ENCODE results near the gene DNAJC3. TPM values are rescaled to one million over a fixed set of nuclear protein-coding genes. Genes with fewer than 3 reads are reported as not detected.

Gene DNAJC3
- total and polyA plus RNA-seq, 2 of the 8 experiments (the other 6 are each of a cell fraction or from before 2014, with no cell fraction given), result 4.3 to 24.1 TPM

- Histone ChIP-seq H3K4me3 (ENCODE audit: extremely low read depth in 1 of 4, insufficient read depth in 2 of 4, low read depth in 3 of 4, low read length in 4 of 4) (no peak overlapping the region), H4K8ac (ENCODE audit: extremely low read depth, insufficient read depth, low read length) (no peak overlapping the region), H3K27me3 (replicated peaks in 1 of 4; ENCODE audit: control insufficient read depth in 3 of 4, extremely low read depth in 1 of 4, insufficient read depth in 3 of 4, low read length in 3 of 4) (no peaks in the 10 kb centered on the region), H2AK5ac (ENCODE audit: low read depth, low read length) (no peak overlapping the region), H3K36me3 (ENCODE audit: control insufficient read depth in 2 of 4, insufficient read depth in 4 of 4, low read length in 3 of 4) (0 out of 8 replicates have a peak, but pooled peaks cover 0 to 3% (median 0%) of the 10 kb centered on the region in 4 experiments), H2BK20ac (ENCODE audit: low read length) (no peak overlapping the region), H4K5ac (ENCODE audit: insufficient read length, low read depth, low read length) (no peak overlapping the region), H3K56ac (replicated peaks; ENCODE audit: insufficient read length, low read depth, low read length) (no peak overlapping the region), H2BK12ac (ENCODE audit: low read depth, low read length) (no peak overlapping the region), H2BK15ac (ENCODE audit: low read length) (no peak overlapping the region), H3K9me3 (ENCODE audit: insufficient read depth in 2 of 2, low read depth in 1 of 2, low read length in 1 of 2) (no peaks in the 10 kb centered on the region), H3K23me2 (ENCODE audit: low read depth, low read length) (no peaks in the 10 kb centered on the region), H3K79me2 (ENCODE audit: control insufficient read depth in 1 of 2, insufficient read depth in 2 of 2, low read length in 2 of 2) (peaks cover 0 to 13% of the 10 kb centered on the region in 2 experiments; a peak in 1 of 4 replicates), H3K9ac (replicated peaks in 1 of 4; ENCODE audit: extremely low read depth in 1 of 4, low read depth in 3 of 4, low read length in 3 of 4) (no peak overlapping the region), H3K27ac (ENCODE audit: low read depth, low read length) (no peak overlapping the region), H3K4ac (replicated peaks; ENCODE audit: insufficient read length, low read depth, low read length) (no peak overlapping the region), H3K4me2 (ENCODE audit: insufficient read depth in 1 of 2, low read depth in 2 of 2, low read length in 2 of 2) (no peak overlapping the region), H3K23ac (ENCODE audit: insufficient read length) (no peak overlapping the region), H2BK120ac (replicated peaks; ENCODE audit: low read depth, low read length) (no peak overlapping the region), H2AFZ (ENCODE audit: low read length) (no peak overlapping the region), H3K18ac (ENCODE audit: extremely low read depth, low read length) (no peak overlapping the region), H4K91ac (replicated peaks; ENCODE audit: insufficient read length, low read length) (no peak overlapping the region), H3K79me1 (ENCODE audit: low read depth, low read length) (peaks cover 3% of the 10 kb centered on the region; the same call in 1 of the 2 replicates), H3K4me1 (replicated peaks in 1 of 4; ENCODE audit: control insufficient read depth in 3 of 4, insufficient read depth in 4 of 4, low read length in 3 of 4) (no peaks in the 10 kb centered on the region), H3K14ac (ENCODE audit: insufficient read length) (no peak overlapping the region), H2BK5ac (ENCODE audit: low read depth, low read length) (no peak overlapping the region), H4K20me1 (replicated peaks in 1 of 2; ENCODE audit: control insufficient read depth in 1 of 2, insufficient read depth in 2 of 2, low read length in 2 of 2) (peaks cover 1 to 3% of the 10 kb centered on the region in 2 experiments)
- FAIRE-seq (no peak), DNase-seq (ENCODE audit: low read depth in 1 of 2, low spot score in 2 of 2) (no peak)
- CTCF ChIA-PET (ENCODE audit: partially characterized antibody), result interaction anchor here (0.6 to 4.5 kb wide), 3 partner anchors 9 to 127 kb away, joined by 3 to 31 read pairs (median 13); no protein-coding TSS in a partner anchor
- whole genome bisulfite sequencing, 2 experiments (ENCODE audit: extremely low coverage in 1 of 2, insufficient coverage in 1 of 2, insufficient read length in 1 of 2, insufficient replicate concordance in 2 of 2, low coverage in 1 of 2, low lambda C conversion rate in 2 of 2, missing lambda C conversion rate in 1 of 2), result 100% methylated on average over 1 of the region's 1 CpG; no CpG with 5 or more reads in 1 of the 2 experiments
- POLR2A ChIA-PET (ENCODE audit: partially characterized antibody), result interaction anchor here (1.1 kb wide), 1 partner anchor 30 kb away, joined by 3 read pairs; the partner anchor contains the start of gene DNAJC3
- TF ChIP-seq SP4 (IDR thresholded peaks at IDR 0.05; ENCODE audit: low read length) (no peak), EZH2 (IDR thresholded peaks at IDR 0.05; ENCODE audit: low read depth, low read length, severe bottlenecking) (no peak), CREB1 (IDR thresholded peaks at IDR 0.05) (no peak)
Observed at GRCh38 chr13:95706356-95706755, 29.4 kb downstream of the DNAJC3 start.
